GM20431 (cell line): ENCODE results near the gene GTF2A2.
"Not testable (repeated sequence)": the region's sequence is repeated elsewhere in the genome, so short reads cannot be mapped to it uniquely, and the experiment has no call there.

Experiments
- in situ Hi-C: fragments of 300-500 bp; cut with MseI, MboI; formaldehyde crosslinking; loops from one replicate; pipeline ENCODE4 v1.15.0; 2020; ENCODE audit warnings: low sequenced_read_pairs; ENCODE audit not compliant: unreplicated experiment

The GTF2A2 gene

DNA sequence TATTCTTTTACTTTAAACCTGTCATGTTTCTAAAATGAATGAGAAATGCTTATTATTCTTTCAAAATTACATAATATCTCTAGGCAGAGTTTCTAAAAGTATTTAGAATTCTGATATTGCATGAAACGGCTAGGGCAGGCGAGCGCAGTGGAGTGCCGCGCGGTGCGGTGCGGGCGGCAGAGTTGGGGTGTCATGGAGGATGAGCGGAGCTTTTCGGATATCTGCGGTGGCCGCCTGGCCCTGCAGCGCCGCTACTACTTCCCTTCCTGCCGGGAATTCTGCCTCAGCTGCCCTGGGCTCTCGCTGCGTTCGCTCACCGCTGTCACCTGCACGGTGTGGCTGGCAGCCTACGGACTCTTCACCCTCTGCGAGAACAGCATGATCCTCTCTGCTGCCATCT lies 19.2 kb upstream of the GTF2A2 start:
- in situ Hi-C loops: no loop called here

DNA sequence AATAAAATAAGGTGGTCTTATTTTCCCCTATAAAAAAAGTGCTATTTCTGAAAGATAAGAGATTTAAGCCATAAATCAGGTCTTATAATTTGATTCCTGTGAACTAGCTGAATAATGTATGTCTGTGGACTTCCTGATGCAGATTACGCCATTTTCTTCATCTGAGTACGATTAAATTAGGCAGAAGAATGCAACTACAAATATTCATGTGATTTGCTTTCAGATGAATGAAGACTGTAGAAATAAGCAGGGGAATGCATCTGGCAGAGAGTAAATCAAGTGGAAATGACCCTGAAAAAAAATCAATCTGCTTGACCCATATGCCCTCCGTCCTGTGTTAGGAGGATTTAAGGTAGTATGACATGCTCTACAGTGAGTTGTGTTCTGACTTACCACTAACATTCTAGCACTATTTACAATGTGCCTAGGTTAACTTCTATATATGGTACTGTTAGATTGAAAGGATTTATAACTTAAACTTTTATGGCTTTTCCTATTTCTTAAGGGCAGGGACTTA lies 17.1 kb upstream of the GTF2A2 start:
- in situ Hi-C loops: no loop called here

DNA sequence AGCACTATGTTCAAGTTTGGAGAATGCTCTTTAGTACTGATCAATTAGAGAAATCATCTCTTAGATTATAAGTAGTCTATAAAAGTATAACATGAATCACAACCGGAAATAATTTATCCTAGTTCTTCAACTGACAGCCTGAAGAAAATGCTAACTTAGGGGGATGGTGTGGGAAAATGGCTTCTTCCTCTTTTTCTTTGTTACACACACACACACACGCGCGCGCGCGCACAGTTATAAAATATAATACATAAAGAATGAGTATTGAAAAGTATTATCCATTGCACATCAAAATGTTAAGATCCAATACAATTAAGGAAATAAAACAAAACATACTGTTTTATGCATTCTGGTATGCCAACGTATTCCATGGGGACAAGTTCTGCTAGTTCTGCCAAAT lies 11.2 kb upstream of the GTF2A2 start:
- in situ Hi-C loops: no loop called here

DNA sequence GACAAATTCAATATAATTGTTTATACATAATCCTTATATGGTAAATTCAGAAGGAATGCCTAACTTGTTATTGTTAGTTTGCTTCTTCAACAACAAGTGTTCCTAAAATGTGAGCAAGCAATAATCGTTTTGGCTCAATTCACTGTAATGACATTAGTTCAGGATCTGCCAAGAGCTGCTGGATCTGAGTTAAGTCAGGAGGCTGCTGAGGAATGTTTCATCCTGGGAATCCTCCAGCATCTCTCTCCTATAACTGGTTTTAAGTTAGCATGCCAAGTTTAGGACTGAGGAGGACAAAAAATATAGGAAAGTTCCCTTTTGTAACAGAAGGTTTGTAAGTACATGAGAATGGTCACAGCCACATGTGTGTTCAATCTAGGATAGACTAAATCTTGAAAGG lies 4.9 kb upstream of the GTF2A2 start:
- in situ Hi-C loops: no loop called here

DNA sequence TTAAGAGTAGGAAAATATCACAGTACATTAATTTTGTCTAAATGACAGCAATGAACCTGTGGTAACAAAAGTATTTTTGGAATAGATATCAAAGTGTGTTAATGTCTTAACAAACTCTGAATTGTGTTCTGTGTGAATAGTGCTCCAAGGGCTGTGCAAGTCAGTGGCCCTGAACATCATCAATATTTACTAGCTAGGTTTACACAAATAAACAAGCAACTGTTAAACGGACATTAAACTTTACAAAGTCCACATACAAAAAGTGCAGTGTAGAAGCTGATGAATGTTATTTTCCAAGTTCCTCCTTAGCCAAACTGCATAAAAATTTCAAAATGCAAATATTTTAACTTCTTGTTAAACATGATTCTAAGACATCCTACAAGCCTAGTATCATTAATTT lies 2.1 kb upstream of the GTF2A2 start:
- in situ Hi-C loops: no loop called here

DNA sequence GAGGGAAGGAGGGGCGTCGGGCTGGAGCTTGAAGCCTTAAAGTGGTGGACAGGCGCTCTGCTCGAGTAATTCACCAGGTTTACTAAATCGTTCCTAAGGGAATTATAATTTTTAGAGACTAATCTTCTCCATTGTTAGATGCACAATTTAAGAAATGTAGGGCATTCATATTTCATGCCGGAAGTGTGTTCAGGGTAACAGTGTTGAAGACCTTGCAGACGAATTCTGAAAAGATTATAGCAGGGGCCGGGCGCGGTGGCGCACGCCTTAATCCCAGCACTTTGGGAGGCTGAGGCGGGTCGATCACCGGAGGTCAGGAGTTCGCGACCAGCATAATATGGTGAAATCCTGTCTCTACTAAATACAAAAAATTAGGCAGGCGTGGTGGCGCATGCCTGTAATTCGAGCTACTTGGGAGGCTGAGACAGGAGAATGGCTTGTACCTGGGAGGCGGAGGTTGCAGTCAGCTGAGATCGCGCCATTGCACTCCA lies 365 bp upstream of the GTF2A2 start:
- in situ Hi-C loops: no loop called here

DNA sequence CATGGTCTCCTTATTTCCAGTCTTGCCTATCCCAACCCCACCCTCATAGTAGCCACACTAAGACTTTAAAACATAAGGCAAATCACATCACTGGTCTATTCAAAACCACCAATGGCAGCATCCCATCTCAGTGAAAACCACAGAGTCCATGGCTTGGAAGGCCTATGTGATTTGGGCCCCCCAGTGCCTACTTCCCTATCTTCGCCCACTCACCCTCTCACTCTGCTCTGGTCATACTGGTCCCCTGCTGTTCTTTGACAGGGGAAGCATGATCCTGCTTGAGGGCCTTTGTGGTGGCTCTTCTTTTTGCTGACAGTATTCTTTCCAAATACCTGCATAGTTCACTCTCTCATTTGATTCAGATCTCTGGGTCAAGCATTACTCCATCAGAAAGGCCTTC lies 3.3 kb downstream of the GTF2A2 start:
- in situ Hi-C loops: no loop called here

DNA sequence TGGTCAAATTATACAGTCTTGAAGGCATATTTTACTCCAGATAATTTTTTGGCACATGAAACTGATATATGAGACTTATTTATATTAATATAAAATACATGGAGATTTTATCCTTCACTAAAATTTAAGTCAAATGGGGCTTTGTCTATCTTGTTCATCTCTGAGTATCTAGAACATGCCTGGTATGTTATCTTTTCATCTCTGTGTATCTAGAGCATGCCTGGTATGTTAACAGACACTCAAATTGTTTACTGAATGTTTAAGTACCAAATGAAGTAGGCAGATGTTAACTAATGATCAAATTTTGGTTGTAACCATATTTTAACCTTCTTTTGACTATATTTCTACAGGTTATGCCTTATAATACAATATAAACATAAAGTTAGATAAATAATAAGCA lies 7.7 kb downstream of the GTF2A2 start:
- in situ Hi-C loops: no loop called here

DNA sequence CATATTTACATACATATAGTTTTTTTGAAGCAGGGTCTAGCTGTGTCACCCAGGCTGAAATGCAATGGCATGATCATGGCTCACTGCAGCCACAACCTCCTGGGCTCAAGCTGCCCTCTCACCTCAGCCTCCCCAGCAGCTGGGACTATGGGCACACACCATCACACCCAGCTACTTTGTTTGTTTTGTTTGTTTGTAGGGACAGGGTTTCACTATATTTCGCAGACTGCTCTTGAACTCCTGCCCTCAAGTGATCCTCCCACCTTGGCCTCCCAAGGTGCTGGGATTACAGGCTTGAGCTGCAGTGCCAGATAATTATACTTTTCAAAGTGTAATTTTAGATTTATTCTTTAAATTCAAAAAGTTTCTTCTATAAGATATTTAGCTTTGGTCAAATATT lies 10.2 kb downstream of the GTF2A2 start:
- in situ Hi-C loops: no loop called here

DNA sequence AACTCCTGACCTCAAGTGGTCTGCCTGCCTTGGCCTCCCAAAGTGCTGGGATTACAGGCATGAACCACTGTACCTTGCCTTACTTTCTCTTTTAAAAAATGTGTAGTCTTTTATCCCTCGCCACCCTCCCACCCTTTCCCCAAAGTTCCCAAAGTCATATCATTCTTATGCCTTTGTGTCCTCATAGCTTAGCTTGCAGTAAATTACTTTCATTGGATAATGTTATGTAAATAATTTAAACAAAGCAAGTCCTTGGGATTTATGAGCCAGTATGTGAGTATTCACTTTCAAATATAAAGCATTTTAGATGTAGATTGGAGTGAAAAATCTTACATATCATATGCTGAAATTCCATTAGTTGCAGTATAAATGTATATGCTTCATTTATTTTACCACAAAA lies 11.0 kb downstream of the GTF2A2 start:
- in situ Hi-C loops: no loop called here

DNA sequence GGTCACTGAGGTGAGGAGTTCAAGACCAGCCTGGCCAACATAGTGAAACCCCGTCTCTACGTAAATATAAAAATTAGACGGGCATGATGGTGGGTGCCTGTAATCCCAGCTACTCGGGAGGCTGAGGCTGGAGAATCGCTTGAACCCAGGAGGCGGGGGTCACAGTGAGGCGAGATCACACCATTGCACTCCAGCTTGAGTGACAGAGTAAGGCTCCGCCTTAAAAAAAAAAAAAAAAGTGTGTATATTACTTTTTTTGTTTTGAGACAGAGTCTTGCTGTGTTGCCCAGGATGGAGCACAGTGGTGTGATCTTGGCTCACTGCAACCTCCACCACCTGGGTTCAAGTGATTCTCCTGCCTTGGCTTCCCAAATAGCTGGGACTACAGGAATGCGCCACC lies 11.5 kb downstream of the GTF2A2 start:
- in situ Hi-C loops: not testable (repeated sequence)

DNA sequence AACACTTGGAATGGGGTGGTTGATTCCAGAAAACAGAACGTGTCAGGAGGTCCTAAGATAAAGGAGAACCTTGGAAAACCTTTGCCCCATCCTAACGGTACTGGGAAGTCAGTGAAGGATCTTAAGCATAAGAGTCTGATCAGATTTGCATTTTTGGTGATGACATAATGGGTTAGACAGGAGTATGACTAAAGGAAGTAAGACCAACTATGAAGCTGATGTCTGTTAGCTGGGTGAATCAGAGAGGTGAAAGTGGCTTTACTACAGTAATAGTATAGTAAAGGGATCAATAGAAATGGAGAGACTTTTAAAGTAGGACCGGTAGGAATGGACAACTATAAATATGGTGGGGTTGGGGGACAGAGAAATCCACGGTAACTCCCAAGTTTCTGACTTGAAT lies 12.6 kb downstream of the GTF2A2 start:
- in situ Hi-C loops: no loop called here

DNA sequence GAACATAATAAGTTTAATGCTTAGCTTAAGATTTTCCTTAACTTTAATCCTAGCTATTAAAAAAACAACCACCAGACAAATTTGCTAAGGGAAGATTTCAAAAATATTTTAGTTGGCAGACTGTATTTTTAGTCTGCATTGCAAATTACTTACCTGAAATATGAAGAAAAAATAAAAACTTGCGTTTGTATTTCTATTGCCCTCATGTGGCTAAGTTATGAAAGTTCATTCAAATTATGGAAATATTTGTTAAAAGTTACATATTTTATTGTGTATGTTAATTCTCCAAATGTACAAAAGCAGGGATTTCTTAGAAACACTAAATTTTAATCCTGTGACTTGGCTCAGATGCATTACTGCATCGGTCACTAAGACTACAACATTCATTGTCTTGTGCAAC lies 15.0 kb downstream of the GTF2A2 start:
- in situ Hi-C loops: no loop called here

DNA sequence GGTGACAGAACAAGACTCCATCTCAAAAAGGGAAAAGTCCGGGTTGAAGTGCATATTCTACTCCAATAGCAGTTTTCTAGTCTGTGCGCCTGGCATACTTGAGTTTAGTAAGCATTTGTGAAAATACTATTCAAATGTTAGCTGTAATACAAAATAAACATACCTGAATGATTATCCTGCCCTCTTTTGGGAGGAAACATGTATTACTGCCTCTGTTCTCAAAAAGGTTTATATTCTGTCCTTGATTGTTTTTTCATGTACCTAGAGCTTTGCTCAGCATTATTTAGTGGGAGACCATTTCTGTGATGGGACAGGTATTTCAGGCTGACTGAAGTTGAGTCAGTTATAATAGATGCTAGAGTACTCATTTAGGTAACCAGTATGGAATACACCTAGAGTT lies 19.8 kb downstream of the GTF2A2 start:
- in situ Hi-C loops: not testable (repeated sequence)

DNA sequence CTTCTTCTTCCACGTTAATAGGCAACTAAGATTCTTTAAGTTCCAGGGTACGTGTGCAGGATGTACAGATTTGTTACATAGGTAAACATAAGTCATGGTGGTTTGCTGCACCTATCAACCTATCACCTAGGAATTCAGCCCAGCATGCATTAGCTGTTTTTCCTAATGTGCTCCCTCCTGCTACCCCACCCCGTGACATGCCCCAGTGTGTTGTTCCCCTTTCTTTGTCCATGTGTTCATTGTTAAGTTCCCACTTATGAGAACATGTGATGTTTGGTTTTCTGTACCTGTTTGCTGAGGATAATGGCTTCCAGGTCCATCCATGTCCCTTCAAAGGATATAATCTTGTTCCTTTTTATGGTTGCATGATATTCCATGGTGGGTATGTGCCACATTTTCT lies 21.1 kb downstream of the GTF2A2 start:
- in situ Hi-C loops: no loop called here

DNA sequence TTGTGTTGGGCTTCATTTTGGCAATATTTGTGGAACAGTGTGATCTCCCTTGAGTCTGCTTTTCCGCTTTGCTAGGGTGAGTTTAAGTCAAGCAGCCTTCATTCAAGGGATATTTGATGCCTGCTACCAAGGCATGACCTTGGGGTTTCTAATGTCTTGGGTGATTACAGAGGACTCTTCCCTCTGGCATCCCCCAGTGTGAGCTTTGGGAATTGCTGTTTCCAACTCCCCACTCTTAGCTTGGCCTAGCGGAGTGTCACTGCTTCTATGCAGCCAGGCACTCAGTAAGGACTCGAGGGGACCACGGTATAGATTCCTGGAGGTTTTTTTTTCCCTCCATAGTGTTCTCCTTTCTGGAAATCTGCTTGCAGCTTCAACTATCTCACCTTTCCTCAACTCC lies 24.6 kb downstream of the GTF2A2 start:
- in situ Hi-C loops: no loop called here

DNA sequence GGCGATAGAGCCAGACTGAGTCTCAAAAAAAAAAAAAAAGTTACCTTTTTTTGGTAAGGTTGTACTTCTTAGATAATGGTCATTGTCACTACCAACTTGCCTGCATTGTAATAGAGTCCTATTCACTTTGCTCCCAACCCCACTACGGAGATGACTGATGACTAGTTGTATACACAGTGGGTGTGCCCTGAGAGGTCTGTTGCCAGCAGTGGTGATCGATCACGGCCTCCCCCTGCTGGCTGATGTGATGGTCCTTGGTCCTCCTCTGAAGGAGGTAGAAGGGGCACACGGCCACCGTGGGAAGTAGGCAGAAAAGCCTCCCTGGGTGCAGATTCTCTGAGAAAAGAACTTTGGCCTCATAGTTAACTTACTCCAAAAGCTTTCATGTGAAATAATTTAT lies 35.0 kb downstream of the GTF2A2 start:
- in situ Hi-C loops: no loop called here

DNA sequence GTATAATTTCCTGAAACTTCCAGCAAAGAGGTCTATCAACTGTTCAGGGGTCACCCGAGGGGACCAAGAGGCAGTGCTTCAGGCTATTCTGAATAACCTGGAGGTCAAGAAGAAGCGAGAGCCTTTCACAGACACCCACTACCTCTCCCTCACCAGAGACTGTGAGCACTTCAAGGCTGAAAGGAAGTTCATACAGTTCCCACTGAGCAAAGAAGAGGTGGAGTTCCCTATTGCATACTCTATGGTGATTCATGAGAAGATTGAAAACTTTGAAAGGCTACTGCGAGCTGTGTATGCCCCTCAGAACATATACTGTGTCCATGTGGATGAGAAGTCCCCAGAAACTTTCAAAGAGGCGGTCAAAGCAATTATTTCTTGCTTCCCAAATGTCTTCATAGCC lies 38.9 kb downstream of the GTF2A2 start:
- in situ Hi-C loops: no loop called here

DNA sequence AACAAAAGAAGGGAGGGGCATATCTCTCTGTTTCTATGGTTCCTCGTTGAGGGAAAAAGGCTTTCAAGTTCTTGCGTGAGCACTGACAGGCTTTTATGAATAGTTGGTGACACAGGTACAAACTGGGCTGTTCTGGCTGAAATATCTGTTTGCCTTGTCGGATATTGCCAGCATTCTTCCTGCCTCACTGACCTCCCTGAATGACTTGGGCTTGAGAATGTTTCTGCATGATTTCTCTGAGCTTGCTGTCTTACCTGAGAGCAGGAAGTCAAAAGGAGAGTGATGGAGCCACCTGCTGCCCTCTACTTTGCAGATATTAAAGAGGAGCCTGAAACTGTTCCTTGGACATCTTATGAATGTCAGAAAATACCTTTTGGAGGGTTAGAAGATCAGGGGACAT lies 40.9 kb downstream of the GTF2A2 start:
- in situ Hi-C loops: no loop called here

DNA sequence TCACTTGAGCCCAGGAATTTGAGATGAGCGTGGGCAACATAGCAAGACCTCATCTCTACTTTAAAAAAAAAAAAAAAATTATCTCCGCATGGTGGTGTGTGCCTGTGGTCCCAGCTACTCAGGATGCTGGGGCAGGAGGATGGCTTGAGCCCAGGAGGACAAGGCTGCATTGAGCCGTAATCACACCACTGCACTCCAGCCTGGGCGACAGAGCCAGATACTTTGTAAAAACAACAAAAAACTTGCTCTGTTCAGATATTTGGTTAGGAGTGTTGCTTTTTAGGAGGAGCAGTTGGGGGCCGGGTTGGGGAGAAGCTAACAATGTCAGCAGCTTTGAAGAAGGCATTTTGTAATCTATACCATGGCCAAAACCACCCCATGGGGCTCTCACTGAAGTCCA lies 41.7 kb downstream of the GTF2A2 start:
- in situ Hi-C loops: no loop called here

DNA sequence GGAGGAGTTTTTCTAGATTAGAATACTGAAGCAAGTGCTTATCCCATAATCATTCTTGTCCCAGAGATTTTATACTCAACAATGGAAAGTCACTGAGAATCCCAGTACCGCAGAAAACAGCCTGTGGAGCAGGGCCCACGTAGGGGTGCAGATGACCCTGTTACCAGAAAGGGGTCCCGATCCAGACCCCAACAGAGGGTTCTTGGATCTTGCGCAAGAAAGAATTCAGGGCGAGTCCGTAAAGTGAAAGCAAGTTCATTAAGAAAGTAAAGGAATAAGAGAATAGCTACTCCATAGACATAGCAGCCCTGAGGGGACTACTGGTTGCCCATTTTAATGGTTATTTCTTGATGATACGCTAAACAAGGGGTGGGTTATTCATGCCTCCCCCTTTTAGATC lies 43.2 kb downstream of the GTF2A2 start:
- in situ Hi-C loops: no loop called here

DNA sequence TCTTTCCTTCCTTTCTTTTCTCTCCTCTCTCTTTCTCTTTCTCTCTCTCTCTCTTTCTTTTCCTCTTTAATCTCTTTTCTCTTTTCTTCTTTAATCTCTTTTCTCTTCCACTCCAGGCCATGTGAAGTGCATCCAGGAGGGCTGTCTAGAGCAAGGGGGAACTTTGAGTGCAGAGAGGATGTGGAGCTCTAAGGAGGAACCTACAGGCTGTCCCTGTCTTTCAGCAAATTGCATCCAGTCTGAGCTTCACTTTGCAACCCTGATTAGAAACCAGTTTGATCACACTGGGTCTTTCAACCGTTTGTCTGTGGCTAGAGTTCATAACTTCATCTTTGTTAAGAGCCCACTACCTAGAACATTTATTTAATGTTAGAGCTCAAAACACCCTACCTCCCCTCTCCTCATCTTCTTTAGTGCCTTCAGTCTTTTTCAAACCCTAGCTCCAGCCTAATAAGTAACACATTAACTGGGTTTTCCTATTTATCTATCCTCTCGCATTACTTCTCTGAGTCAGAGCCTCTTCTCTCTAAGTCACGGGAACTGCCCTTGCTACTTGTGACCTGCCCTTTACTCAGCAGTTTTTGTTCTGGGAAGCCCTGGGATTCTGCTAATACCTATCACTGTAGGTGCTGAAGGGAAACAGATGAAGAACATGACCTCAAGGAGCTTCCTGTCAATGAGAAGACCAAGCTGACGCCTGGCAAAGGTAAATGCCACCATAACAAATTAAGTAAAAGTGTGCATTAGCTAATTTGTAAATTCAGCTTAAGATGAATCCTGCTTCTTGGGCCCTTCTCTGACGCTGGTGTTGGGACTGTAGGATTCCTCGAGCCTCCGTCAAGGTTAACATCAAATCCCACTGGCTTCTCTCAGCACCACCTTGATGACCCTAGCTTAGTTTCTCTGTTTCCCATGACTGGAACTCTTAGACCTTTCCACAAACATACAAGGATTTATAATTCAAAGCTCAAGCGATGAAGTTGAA lies 45.7 kb downstream of the GTF2A2 start, which contains the start of gene GCNT3:
TSS of gene GCNT3 (plus strand) at position 508 of the 985 bp plus-strand sequence. CDS start 6,456 bp downstream, outside the sequence.
- in situ Hi-C loops: no loop called here
